GM12801 (cell line): ENCODE data around the gene KRTAP4-5.

Source experiments
- TF ChIP-seq, protein P1 (sequence below): IDR thresholded peaks from one replicate; pipeline ENCODE4 v1.5.1; 2011; ENCODE audit warnings: control low read depth; ENCODE audit not compliant: insufficient read length; ENCODE audit errors: extremely low read depth

KRTAP4-5 gene

DNA sequence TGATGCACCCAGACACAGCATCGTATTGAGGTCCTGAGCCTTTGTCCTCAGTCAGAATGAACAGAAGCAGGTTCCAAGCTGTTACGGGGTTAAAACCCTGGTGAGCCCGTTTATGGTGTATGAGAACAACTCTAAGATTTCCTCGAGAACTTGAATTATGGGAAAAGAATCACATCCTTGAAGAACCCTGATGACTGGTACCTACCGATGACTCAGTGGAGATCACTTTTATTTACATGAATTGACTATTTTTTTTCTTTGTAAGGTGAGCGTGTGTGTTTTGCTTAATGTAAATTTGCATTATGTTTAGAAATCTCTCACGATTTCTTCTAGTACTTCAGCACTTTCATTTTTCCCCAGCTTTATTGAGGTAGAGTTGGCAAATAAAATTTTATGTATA is 14.2 kb upstream of the KRTAP4-5 start:
- TF ChIP-seq, protein P1, sequence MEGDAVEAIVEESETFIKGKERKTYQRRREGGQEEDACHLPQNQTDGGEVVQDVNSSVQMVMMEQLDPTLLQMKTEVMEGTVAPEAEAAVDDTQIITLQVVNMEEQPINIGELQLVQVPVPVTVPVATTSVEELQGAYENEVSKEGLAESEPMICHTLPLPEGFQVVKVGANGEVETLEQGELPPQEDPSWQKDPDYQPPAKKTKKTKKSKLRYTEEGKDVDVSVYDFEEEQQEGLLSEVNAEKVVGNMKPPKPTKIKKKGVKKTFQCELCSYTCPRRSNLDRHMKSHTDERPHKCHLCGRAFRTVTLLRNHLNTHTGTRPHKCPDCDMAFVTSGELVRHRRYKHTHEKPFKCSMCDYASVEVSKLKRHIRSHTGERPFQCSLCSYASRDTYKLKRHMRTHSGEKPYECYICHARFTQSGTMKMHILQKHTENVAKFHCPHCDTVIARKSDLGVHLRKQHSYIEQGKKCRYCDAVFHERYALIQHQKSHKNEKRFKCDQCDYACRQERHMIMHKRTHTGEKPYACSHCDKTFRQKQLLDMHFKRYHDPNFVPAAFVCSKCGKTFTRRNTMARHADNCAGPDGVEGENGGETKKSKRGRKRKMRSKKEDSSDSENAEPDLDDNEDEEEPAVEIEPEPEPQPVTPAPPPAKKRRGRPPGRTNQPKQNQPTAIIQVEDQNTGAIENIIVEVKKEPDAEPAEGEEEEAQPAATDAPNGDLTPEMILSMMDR, result no peak

DNA sequence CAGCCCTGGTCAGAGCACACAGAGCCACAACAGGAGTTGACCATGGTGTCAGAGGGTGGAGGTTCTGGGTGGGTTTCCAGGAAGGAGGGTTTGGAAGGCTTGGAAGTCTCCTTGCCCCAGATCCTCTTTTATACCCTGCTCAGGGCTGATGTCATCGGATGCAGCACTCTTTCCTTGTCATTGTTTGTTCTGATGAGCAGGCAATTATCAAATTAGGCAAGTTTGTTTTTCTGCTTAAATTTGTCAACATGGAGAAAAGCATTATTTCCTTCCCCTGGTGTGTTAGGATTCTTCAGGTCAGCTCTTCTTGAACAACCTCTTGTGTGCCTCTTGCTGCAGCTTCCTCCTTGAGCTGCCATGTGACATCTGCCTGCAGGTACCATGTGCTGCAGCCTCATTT is 11.0 kb upstream of the KRTAP4-5 start, which contains the start of gene KRTAP4-4:
KRTAP4-4 (minus strand) TSS at position 101 of the 400 bp plus-strand sequence; CDS start at position 44, 57 bp downstream.
- TF ChIP-seq, protein P1, result no peak

DNA sequence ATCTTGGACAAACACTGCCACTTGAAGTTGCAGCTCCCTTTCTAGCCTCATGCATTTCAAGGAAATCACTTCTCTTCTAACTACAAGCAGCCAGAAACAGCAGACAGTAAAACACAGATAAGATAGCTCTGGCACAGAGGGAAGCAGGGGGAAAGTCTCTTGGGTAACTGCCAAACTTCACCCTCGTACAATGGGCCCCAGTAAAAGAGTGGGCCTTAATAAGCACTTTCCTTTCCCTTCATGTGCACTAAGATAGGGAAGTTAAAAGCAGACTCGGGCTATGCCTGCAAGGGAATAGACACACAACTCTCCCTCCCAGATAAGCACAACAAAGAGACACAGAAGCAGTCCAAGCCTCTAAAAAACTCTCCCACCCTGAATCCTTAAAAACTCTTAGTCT is 4.2 kb upstream of the KRTAP4-5 start:
- TF ChIP-seq, protein P1, result no peak

DNA sequence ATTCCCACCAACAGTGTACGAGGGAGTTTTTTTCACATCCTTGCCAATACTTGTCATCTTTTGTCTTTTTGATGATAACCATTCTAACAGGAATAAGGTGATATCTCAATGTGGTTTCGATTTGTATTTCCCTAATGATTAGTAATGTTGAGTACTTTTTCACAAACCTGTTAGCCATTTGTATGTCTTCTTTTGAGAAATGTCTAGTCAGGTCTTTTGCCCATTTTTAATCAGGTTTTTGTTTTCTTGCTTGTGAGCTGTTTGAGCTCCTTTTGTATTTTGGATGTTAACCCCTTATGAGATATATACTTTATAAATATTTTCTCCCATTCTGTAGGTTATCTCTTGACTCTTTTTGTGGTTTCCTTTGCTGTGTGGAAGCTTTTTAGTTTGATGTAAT is 1.9 kb upstream of the KRTAP4-5 start:
- TF ChIP-seq, protein P1, result no peak

DNA sequence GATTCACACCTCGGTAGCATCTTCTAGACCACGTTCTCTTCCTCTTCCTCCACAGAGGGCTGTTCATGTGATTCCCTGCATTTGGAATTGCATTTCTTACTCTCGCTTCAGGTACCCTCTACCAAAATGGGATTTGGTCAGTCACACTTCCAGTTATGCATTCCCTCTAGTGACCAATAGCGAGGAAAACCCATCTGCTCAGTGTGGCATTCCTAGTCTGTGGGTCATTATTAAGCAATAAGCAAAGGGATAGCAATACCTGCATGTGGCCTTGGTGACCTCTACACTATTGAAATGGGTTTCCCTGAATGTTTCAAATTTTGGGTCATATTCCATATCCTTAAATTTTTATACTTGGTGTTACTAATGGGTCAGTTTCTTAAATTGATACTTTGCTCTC is 401 bp upstream of the KRTAP4-5 start:
- TF ChIP-seq, protein P1, result no peak

DNA sequence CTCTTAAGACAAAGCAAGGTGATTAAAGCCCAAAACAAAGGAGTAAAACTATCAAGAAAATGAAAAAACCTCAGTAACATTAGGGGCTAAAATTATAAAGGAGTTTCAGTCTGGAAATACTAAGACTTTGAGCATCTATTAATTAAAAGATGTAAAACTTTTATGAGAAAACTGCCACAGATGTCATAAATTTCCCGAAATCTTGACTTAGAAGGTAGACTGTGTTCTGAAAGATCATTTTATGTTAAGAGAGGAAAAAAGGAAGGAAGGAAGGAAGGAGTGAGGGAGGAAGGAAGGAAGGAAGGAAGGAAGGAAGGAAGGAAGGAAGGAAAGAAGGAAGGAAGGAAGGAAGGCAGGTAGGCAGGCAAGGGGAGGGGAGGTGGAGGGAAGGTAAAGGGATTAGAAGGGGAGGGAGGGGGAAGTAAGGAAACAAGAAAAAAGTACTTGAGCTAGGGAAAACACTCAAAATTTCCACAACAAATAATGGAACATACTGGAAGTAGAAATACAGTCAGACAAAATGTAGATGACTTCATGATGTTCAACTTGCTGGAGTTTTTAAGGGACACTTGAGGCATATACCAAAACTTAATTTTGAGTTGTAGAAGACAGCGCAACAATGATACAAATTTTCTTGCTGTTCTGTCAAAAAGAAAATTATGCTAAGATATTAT is 2.0 kb downstream of the KRTAP4-5 start:
- TF ChIP-seq, protein P1, result no peak

DNA sequence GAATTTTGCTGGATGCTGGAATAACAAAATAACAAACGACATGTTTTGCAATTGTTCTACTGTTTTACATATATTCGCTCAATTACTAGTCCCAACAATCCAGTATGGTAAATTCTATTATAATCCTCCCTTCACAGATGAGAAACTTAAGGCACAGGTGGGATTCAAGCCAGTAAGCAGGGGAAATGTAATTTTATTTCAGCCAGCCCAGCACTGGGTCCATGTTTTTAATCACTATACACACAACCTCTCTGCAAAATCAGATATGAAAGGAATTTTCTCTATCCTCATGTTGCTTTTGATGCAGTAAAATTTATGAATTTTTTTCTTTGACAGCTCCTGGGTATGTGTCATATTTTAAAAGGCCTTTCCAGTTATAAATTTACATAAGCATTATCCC is 4.4 kb downstream of the KRTAP4-5 start:
- TF ChIP-seq, protein P1, result no peak
